CD4-positive, alpha-beta T cell treated with Interleukin-2 at 100 ng/mL for 4 hours (primary cell): ENCODE data around the gene PPP1R8.

Experiments
- DNase-seq: peaks from one replicate; pipeline ENCODE4 v3.0.0-alpha.2; 2020; ENCODE audit warnings: low spot score

PPP1R8 gene

GRCh38 chr1:27872059-27872801 lies 41.6 kb downstream of the PPP1R8 start, which contains the start of gene THEMIS2:
Gene THEMIS2 (plus strand): TSS chr1:27872544. CDS start chr1:27872572, 28 bp downstream.
- DNase-seq, result peak; percentile 75

DNA sequence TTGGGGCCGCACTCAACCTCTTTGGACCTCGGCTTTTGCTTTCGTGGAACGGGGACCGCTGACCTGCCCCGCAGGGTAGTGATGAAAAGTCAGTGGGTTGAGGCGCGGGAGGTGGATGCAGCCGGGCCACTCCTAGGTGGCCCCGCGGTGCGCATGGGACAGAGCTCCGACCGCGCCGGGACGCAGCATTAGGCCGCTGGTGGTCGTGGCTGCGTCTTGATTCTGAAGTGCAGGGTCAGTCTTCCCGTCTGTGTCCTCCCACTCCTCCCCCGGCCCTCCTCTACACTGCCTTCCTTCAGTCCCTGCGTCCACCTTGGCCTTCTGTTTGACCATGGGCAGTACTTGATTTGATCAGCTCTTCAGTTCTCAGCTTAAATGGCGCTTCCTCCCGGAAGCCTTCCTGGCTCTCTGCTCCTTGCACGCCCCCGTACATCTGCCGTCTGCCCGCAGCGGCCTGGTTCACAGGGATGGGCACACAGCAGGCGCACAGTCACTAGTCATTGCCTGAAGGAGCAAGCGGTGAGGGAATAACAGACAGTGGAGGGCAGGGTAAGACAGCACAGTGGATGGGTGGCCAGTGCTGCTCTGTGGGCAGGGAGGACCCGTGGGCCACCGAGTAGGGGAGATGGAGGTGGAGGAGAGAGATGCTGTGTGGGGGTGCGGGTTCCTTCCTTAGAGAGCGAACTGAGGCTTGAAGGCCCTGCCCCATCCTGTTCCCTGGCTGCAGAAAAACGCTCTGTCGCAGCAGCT lies 42.4 kb downstream of the PPP1R8 start:
- DNase-seq, result no peak

DNA sequence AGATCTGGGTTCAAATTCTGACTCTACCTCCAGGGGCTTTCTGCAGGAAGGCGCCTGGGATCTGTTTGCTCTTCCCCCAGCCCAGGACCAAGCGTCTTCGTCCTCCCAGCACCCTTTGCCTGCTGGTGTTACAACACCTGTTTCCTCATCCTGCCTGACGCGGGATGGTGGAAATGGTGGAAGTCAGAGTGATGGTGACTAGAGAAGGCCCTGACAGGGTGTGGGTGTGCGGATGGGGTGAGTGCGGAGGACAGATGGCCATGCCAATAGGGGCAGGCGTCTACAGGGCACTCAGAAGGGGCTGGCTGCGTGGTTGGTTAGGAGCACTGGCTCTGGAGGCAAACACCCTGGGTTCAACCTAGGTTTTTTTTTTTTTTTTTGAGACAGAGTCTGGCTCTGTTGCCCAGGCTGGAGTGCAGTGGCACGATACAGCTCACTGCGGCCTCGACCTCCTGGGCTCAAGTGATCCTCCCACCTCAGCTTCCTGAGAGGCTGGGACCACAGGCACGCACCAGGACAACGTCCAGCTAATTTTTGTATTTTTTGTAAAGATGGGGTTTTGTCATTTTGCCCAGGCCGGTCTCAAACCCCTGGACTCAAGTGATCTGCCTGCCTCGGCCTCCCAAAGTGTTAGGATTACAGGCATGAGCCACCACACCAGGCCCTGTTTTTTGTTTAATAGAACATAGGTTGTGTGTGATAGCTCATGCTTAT lies 43.2 kb downstream of the PPP1R8 start:
- DNase-seq, result no peak

DNA sequence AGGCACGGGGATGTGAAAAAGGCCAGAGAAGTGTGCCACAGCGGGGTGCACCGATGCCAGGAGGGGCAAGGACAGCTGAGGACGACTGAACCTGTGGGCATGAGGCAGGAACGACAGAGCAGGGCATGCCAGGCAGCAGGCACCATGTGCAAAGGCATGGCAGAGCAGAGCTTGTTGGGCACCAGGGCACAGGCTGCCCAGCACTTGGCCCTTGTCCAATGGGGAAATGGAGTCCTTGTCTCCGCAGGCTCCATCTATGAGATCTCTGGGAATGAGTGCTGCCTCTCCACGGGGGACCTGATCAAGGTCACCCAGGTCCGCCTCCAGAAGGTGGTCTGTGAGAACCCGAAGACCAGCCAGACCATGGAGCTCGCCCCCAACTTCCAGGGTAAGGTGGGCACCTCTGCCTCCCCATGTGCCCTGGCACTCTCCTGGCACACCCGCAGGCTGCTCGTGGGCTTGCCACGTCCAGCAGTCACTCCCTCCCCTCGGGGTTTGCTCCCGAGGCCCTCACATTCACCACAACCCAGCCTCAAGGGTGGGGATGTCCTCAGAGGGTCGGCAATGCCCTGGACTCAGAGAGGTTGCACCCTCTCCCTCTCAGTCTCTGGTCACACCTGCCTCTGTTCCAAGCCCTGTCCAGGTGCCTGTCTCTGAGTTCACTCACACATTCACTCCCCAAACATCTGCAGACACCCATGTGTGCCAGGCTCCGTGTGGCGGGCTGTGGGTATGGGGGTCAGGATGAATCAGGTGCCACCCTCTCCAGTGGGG lies 45.9 kb downstream of the PPP1R8 start:
- DNase-seq, result no peak

DNA sequence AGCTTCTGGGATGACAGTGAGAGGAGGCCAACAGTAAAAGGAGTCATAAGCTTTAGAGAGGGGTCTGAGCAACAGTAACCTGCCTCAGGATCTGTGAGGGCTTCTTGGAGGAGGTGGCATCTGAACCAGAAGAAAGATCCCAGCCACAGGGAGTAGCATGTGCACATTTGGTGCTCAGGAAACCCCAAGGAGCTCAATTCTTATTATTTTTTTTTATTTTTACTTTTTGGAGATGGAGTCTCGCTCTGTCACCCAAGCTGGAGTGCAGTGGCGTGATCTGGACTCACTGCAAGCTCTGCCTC lies 46.5 kb downstream of the PPP1R8 start:
- no peak for DNase-seq

DNA sequence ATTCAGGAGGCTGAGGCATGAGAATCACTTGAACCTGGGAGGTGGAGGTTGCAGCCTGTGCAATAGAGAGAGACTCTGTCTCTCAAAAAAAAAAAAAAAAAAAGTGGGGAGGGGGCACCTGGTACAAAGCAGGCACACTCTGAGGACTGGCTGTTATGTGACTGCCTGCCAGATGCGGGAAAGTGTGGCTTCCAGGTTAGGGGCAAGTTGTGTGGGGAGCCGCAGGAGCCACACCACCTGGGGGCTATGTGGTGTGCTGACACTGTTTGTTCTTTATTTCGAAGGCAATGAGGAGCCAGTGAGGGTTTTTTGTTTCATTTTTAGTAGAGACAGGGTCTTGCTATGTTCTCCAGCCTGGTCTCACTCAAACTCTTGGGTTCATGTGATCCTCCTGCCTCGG lies 47.5 kb downstream of the PPP1R8 start:
- DNase-seq, result no peak

DNA sequence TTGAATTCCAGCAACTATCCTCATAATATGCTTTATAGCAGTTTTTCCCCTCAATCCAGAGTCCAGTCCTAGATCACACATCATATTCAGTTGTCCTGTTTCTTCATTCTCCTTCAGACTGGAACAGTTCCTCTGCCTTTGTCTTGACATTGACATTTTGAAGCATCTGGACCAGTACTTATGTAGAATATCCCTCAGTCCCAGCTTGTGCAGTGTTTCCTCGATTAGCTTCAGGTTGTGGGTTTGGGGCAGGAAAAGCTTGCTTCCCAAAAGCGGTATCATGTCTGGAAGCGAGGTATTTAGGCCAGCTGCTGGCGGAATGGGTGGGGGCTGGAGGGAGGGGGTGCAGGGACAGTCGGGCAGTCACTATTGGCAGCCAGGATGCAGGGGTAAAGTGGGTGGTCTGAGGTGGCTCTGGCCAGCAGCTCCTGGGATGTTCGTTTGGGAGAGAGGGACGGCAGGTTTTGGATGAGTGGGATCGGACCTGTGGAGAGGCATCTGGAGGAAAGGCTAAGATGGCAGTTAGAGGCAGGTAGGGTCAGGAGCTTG lies 48.3 kb downstream of the PPP1R8 start:
- no peak for DNase-seq

GRCh38 chr1:27879374-27880082 lies 48.9 kb downstream of the PPP1R8 start:
- no peak for DNase-seq

DNA sequence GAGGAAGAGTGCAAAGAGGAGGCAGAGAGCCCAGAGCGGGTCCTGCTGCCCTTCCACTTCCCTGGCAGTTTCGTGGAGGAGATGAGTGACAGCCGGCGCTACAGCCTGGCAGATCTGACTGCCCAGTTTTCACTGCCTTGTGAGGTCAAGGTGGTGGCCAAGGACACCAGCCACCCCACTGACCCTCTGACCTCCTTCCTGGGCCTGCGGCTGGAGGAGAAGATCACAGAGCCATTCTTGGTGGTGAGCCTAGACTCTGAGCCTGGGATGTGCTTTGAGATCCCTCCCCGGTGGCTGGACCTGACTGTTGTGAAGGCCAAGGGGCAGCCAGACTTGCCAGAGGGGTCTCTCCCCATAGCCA lies 51.9 kb downstream of the PPP1R8 start:
- DNase-seq, result no peak

DNA sequence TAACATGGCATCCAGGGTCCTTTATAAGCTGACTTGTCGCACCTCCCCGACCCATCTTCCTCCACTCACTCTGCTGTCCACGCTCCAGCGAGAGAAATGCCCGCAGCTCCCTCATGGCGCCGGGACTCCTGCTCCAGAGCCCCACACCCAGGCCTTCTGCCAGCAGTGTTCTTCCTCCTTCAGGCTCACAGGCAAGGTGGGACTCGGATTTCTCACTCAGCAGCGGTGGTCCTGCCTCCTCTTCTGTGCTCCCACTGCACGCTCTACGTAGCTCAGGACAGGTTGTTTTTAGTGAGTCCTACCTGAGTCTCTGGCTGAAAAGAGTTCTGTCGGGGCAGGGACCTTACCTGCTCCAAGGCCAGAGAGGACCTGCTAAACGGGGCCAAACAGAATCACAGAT lies 53.0 kb downstream of the PPP1R8 start:
- DNase-seq, result no peak

- no peak for DNase-seq
Observed at GRCh38 chr1:27884006-27884954, 53.7 kb downstream of the PPP1R8 start.

DNA sequence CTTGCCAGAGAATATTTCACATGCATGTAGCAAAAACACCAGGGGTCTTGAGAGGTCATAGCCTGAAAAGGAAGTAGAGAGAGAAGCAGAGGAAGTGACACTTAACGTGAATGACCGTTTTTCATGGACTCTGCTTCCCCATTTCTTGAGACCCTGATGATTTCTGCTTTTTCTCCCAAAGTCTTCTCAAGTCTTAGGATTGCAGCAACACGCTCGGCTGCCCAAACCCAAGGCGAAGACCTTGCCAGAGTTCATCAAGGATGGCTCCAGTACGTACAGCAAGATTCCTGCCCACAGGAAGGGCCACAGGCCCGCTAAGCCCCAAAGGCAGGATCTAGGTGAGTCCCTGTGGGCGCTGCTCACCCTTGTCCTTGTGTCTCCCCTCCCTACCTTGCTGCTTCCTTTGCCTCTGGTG lies 54.5 kb downstream of the PPP1R8 start:
- DNase-seq, result no peak

- DNase-seq, result no peak
Observed at GRCh38 chr1:27885621-27886352, 55.2 kb downstream of the PPP1R8 start.

- no peak for DNase-seq
Observed at GRCh38 chr1:27886353-27886679, 55.7 kb downstream of the PPP1R8 start.

DNA sequence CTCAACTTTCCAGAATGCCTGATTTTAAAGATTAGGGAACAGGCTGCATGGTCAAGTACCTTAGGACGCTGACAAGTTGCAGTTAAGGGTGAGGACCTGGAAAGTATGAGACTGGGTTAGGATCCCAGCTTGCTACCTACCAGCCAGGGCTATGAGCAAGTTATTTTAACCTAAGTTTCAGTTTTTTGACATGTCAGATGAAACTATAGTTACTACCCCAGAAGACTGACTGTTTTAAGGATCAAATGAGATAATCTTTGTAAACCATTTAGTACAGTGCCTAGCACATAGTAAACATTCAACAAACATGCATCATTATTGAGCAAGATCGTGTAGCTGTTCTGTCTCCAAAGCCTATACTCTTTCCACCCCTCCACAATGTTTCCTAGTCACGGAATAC lies 56.2 kb downstream of the PPP1R8 start:
- no peak for DNase-seq

DNA sequence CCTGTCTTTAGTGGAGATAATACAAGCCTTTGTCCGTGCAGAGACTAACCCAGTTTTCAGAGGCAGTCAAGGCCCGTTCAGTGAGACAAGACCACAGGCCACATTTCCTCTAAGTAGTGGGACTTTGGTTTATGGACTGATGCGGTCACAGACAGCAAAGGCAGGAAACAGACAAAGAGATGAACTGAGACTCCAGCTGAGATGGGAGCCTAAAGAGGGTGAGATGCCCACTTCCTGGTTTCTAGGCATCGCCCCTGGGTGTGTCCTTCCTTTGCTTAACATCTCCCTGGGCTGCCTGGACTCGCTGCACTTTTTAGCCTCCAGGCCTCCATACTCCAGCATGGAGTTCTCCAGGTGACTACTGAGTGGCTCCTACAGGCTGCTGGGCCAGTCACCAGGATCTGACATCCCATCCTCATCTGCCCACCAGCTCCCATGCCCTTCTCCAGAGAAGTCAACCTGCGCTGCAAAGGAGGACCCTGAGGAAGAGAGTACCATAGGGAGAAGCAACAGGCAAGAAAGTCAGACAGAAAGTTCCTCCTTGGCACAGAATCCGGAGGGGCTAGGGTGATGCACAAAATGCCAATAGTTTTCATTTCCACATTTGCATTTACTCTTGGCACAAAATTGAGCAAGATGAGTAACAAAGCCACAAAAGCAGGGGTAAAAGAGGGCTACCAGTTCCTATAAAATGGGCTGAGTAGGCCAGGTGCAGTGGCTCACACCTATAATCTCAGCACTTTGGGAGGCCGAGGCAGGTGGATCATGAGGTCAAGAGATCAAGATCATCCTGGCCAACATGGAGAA lies 56.8 kb downstream of the PPP1R8 start:
- peak; percentile 69 for DNase-seq

- DNase-seq, result no peak
Observed at GRCh38 chr1:27889506-27889905, 58.9 kb downstream of the PPP1R8 start.

DNA sequence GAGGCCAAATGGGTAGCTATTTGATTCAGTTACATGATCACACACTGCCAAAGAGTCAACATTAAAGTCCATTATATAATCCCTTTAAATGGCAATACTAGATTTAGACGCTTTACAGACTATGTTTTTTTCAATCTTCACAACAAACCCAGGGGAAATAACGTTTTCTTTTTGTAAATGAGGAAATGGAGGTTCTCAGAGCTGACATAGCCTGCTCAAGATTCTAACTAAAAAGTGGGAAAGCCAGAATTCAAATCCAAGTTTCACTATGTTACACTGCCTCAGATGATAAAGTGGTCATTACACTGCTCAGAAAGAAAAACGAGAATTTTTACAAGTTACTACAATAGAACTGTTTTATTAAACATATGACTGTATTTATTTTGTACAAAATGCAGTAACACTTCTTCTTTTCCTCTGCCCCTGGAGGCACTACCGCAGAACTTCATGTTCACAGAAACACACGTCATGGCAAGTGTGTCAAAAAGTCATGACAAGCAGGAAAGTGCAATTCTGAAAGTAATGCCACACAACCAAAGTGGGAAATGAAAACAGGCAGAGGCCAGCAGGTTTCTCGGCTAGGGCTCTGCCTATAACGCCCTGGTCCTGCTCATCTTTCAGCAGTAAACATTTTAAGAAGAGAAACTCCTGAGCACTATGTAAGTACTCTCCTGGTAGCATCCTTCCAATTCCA lies 60.8 kb downstream of the PPP1R8 start:
- peak; percentile 71 for DNase-seq
